ENCODE data around the gene HDDC2. TPM values are rescaled to one million over a fixed set of nuclear protein-coding genes. Genes with fewer than 3 reads are reported as not detected.

Gene HDDC2
- total RNA-seq, 1 donor from 2014 or later = 69.5 TPM

GRCh38 chr6:125252891-125253290 lies 48.9 kb downstream of the HDDC2 start:
- no peaks in the 10 kb centered on the region for H3K4me1 ChIP-seq
- H3K27me3 ChIP-seq = no peaks in the 10 kb centered on the region
- no peak overlapping the region for H3K4me3 ChIP-seq
- H3K9me3 ChIP-seq = no peaks in the 10 kb centered on the region
- DNase-seq (ENCODE audit: extremely low spot score in 2 of 2) = no peak
- H3K27ac ChIP-seq = no peak overlapping the region
- H3K36me3 ChIP-seq = no peaks in the 10 kb centered on the region
- no peak for TF ChIP-seq CTCF (IDR thresholded peaks at IDR 0.05)
- TF ChIP-seq POLR2A (IDR thresholded peaks at IDR 0.05) = no peak
- no peak for TF ChIP-seq POLR2AphosphoS5 (IDR thresholded peaks at IDR 0.05; ENCODE audit: insufficient read depth in 1 of 2, low read depth in 1 of 2)
- intact Hi-C loops (cut with DNase I) = no loop called here

- intact Hi-C loops (cut with DNase I) = no loop called here
- H3K27ac ChIP-seq = no peak overlapping the region
- DNase-seq (ENCODE audit: extremely low spot score in 2 of 2) = no peak
- TF ChIP-seq POLR2AphosphoS5 (IDR thresholded peaks at IDR 0.05; ENCODE audit: insufficient read depth in 1 of 2, low read depth in 1 of 2) = no peak
- no peak for TF ChIP-seq POLR2A (IDR thresholded peaks at IDR 0.05)
- no peak for TF ChIP-seq CTCF (IDR thresholded peaks at IDR 0.05)
- no peaks in the 10 kb centered on the region for H3K27me3 ChIP-seq
- no peaks in the 10 kb centered on the region for H3K9me3 ChIP-seq
- no peak overlapping the region for H3K4me3 ChIP-seq
- no peaks in the 10 kb centered on the region for H3K4me1 ChIP-seq
- no peaks in the 10 kb centered on the region for H3K36me3 ChIP-seq
These were observed 50.1 kb downstream of the HDDC2 start for GRCh38 chr6:125251516-125252220.

- Histone ChIP-seq H3K4me3 (no peak overlapping the region), H3K9me3 (no peaks in the 10 kb centered on the region), H3K27me3 (no peaks in the 10 kb centered on the region), H3K36me3 (no peaks in the 10 kb centered on the region), H3K27ac (no peak overlapping the region), H3K4me1 (peaks cover 4% of the 10 kb centered on the region)
- DNase-seq (ENCODE audit: extremely low spot score in 2 of 2) = no peak
- intact Hi-C loops (cut with DNase I) = no loop called here
- TF ChIP-seq CTCF (IDR thresholded peaks at IDR 0.05) (no peak), POLR2AphosphoS5 (IDR thresholded peaks at IDR 0.05; ENCODE audit: insufficient read depth in 1 of 2, low read depth in 1 of 2) (no peak), POLR2A (IDR thresholded peaks at IDR 0.05) (no peak)
These were observed 51.3 kb downstream of the HDDC2 start for GRCh38 chr6:125250511-125250910.

- intact Hi-C loops (cut with DNase I) = no loop called here
- Histone ChIP-seq H3K9me3 (peaks cover under 1% of the 10 kb centered on the region), H3K4me1 (peaks cover 8% of the 10 kb centered on the region), H3K4me3 (no peak overlapping the region), H3K27ac (no peak overlapping the region), H3K27me3 (no peaks in the 10 kb centered on the region), H3K36me3 (no peaks in the 10 kb centered on the region)
- no peak for TF ChIP-seq POLR2AphosphoS5 (IDR thresholded peaks at IDR 0.05; ENCODE audit: insufficient read depth in 1 of 2, low read depth in 1 of 2)
- TF ChIP-seq POLR2A (IDR thresholded peaks at IDR 0.05) = no peak
- no peak for TF ChIP-seq CTCF (IDR thresholded peaks at IDR 0.05)
- DNase-seq (ENCODE audit: extremely low spot score in 2 of 2) = no peak
These were observed 53.6 kb downstream of the HDDC2 start for GRCh38 chr6:125248136-125248535.

GRCh38 chr6:125246566-125246965 lies 55.2 kb downstream of the HDDC2 start:
- peaks cover 8% of the 10 kb centered on the region for H3K4me1 ChIP-seq
- TF ChIP-seq POLR2A (IDR thresholded peaks at IDR 0.05) = no peak
- no peak for TF ChIP-seq CTCF (IDR thresholded peaks at IDR 0.05)
- TF ChIP-seq POLR2AphosphoS5 (IDR thresholded peaks at IDR 0.05; ENCODE audit: insufficient read depth in 1 of 2, low read depth in 1 of 2) = no peak
- H3K27me3 ChIP-seq = no peaks in the 10 kb centered on the region
- DNase-seq (ENCODE audit: extremely low spot score in 2 of 2) = no peak
- H3K27ac ChIP-seq = no peak overlapping the region
- H3K4me3 ChIP-seq = no peak overlapping the region
- peaks cover 6% of the 10 kb centered on the region for H3K9me3 ChIP-seq
- H3K36me3 ChIP-seq = no peaks in the 10 kb centered on the region
- intact Hi-C loops (cut with DNase I) = no loop called here
